HFFc6 (cell line): Measurements from ENCODE around the gene STIM1. TPM values are rescaled to one million over a fixed set of nuclear protein-coding genes. Genes with fewer than 3 reads are reported as not detected.

Experiments used
- DNase-seq: peaks from one replicate; pipeline ENCODE4 v3.0.0-alpha.2; 2018
- H3K27ac Mint-ChIP-seq: 2 replicates; pipeline ENCODE4 v1.8.0; 2020; ENCODE audit warnings: mild to moderate bottlenecking, mixed read lengths
- H3K27me3 Mint-ChIP-seq: 2 replicates; pipeline ENCODE4 v1.8.0; 2021; ENCODE audit warnings: mild to moderate bottlenecking, moderate library complexity, mixed read lengths; ENCODE audit not compliant: insufficient read depth
- H3K36me3 Mint-ChIP-seq: 2 replicates; pipeline ENCODE4 v1.8.0; 2021; ENCODE audit warnings: low read depth, mixed read lengths
- H3K4me1 Mint-ChIP-seq: 2 replicates; pipeline ENCODE4 v1.8.0; 2020; ENCODE audit warnings: low read depth, mixed read lengths
- H3K4me3 Mint-ChIP-seq: 2 replicates; pipeline ENCODE4 v1.8.0; 2020; ENCODE audit warnings: mild to moderate bottlenecking, moderate library complexity, mixed read lengths
- H3K9me3 Mint-ChIP-seq: 2 replicates; pipeline ENCODE4 v1.8.0; 2020; ENCODE audit warnings: mild to moderate bottlenecking, mixed read lengths
- total RNA-seq, 6 experiments: library from RNA; stranded (reverse); fragmentation: NEBNext Ultra II Directional; extraction: Animal tissue kit (Norgen Biotek cat#: 25700); gene quantifications; 2 replicates in 1 of 6; 3 replicates in 5 of 6; pipeline ENCODE4 v1.2.3, GENCODE V29; 2021
- TF ChIP-seq, protein P1 (sequence below): fragments of 200-600 bp; sonication (generic); IDR thresholded peaks from 2 replicates; pipeline ENCODE4 v1.5.0; 2021; ENCODE audit warnings: antibody characterized with exemption, mild to moderate bottlenecking

Gene STIM1
- total RNA-seq, 6 experiments from 2014 or later = 27.6 to 33.1 (median 30.7) TPM

DNA sequence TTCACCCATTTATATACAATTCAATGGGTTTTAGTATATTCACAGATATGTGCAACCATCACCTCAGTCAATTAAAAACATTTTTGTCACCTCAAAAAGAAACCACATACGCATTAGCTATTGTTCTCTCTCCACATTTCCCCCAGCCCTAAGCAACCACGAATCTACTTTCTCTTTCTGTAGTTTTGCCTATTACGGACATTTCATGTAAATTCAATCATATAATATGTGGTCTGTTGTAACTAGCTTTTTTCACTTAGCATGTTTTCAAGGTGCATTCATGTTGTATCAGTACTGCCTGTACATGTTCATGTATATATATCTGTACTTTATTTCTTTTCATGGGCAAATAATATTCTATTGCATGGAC lies 134.4 kb downstream of the STIM1 start:
- H3K4me3 Mint-ChIP-seq = no peak overlapping the region; the same call in 1 of the 2 replicates
- H3K36me3 Mint-ChIP-seq = peaks cover 22% of the 10 kb centered on the region
- DNase-seq = no peak
- no peak overlapping the region for H3K27ac Mint-ChIP-seq
- TF ChIP-seq, protein P1, sequence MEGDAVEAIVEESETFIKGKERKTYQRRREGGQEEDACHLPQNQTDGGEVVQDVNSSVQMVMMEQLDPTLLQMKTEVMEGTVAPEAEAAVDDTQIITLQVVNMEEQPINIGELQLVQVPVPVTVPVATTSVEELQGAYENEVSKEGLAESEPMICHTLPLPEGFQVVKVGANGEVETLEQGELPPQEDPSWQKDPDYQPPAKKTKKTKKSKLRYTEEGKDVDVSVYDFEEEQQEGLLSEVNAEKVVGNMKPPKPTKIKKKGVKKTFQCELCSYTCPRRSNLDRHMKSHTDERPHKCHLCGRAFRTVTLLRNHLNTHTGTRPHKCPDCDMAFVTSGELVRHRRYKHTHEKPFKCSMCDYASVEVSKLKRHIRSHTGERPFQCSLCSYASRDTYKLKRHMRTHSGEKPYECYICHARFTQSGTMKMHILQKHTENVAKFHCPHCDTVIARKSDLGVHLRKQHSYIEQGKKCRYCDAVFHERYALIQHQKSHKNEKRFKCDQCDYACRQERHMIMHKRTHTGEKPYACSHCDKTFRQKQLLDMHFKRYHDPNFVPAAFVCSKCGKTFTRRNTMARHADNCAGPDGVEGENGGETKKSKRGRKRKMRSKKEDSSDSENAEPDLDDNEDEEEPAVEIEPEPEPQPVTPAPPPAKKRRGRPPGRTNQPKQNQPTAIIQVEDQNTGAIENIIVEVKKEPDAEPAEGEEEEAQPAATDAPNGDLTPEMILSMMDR = no peak
- H3K4me1 Mint-ChIP-seq = peaks cover 16% of the 10 kb centered on the region
- H3K9me3 Mint-ChIP-seq = peaks cover 26% of the 10 kb centered on the region
- H3K27me3 Mint-ChIP-seq = peaks cover 3% of the 10 kb centered on the region; the same call in 1 of the 2 replicates

DNA sequence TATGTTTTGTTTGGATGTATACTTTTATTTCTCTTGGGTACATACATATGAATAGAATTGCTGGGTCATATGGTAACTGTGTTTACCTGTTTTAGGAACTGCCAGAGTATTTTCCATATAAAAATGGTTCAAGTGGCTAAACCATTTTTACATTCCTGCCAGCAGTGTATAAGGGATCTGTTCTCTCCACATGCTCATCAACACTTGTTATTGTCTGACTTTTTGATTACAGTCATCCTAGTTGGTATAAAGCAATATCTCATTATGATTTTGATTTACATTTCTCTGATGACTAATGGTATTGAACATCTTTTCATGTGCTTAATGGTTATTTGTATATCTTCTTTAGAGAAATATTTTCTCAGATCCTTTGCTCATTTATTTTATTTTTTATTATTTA lies 134.9 kb downstream of the STIM1 start:
- Mint-ChIP-seq H3K36me3 (peaks cover 27% of the 10 kb centered on the region), H3K4me3 (no peak overlapping the region), H3K4me1 (peaks cover 21% of the 10 kb centered on the region), H3K9me3 (peaks cover 31% of the 10 kb centered on the region), H3K27ac (no peak overlapping the region), H3K27me3 (peaks cover 3% of the 10 kb centered on the region; the same call in 1 of the 2 replicates)
- TF ChIP-seq, protein P1 = no peak
- no peak for DNase-seq

DNA sequence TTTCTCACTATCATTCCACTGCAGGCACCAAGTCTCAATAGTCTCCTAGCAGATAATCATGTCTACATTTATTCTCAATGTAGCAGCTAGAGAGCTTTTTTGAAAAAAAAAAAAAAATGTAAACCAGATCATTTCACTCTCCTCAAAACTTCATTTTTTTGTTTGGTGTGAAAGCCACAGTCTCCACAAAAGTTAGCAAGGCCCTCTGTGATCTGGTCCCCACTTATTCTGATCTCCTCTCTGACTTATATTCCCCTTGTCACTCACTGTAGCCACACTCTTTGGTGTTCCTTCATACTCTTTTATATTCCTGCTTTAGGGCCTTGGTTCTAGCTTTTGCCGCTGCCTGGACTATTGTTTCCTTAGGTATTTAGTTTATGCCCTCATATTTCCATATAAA lies 137.5 kb downstream of the STIM1 start:
- Mint-ChIP-seq H3K4me1 (peaks cover 46% of the 10 kb centered on the region), H3K27ac (no peak overlapping the region)

DNA sequence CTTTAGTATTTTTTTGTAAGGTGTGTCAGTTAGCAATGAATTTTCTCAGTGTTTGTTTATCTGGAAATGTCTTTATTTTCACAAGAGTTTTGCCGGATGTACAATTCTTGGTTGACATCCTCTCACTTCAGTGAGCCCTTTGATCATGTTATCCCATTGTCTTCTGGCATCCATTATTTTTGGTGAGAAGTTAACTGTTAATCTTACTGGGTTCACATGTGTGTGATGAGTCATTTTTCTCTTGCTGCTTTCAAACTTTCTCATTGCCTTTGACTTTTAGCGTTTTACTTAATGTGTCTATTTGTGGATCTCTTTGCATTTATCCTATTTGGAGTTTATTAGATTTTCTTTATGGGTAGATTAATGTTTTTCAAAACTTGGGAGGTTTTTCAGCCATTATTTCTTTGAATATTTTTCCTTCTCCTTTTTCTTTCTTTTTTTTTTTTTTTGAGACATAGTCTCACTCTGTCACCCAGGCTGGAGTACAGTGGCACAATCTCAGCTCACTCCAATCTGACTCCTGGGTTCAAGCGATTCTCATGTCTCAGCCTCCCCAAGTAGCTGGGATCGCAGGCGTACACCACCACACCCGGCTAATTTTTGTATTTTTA lies 138.7 kb downstream of the STIM1 start:
- TF ChIP-seq, protein P1 = no peak
- peak; percentile 25 for DNase-seq
- peaks cover 3% of the 10 kb centered on the region; the same call in 1 of the 2 replicates for H3K27me3 Mint-ChIP-seq
- H3K9me3 Mint-ChIP-seq = peaks cover 38% of the 10 kb centered on the region
- no peak overlapping the region; the same call in 1 of the 2 replicates for H3K27ac Mint-ChIP-seq
- no peak overlapping the region for H3K4me3 Mint-ChIP-seq
- H3K36me3 Mint-ChIP-seq = peaks cover 29% of the 10 kb centered on the region
- H3K4me1 Mint-ChIP-seq = peaks cover 45% of the 10 kb centered on the region

More for the DNA sequence above, 137.5 kb downstream of the STIM1 start:
- TF ChIP-seq, protein P1 = no peak
- H3K4me3 Mint-ChIP-seq = no peak overlapping the region
- H3K36me3 Mint-ChIP-seq = peaks cover 27% of the 10 kb centered on the region
- no peak for DNase-seq
- peaks cover 3% of the 10 kb centered on the region; the same call in 1 of the 2 replicates for H3K27me3 Mint-ChIP-seq
- peaks cover 35% of the 10 kb centered on the region for H3K9me3 Mint-ChIP-seq

DNA sequence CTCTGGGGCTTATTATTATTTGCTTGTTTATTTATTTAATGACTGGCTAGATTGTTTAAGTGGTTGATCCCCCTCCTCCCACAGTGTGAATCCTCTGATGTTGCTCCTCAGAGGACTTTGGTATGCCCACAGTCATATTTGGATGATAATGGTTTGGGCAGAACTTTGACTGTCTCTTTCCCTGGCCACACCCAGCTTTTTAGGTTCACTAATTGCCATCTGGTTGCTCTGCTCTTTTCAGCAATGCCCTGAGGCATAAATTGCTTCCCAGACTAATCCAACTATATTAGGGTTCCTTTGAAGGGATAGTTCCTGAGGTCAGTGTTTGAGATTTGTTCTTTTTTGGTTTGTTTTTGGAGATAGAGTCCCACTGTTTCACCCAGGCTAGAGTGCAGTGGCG lies 139.8 kb downstream of the STIM1 start:
- H3K27ac Mint-ChIP-seq = peak overlapping the region; percentile 79; the same call in 1 of the 2 replicates
- H3K4me1 Mint-ChIP-seq = peaks cover 43% of the 10 kb centered on the region
- H3K4me3 Mint-ChIP-seq = no peak overlapping the region
- peaks cover 43% of the 10 kb centered on the region for H3K9me3 Mint-ChIP-seq
- DNase-seq = peak; percentile 56
- peaks cover 33% of the 10 kb centered on the region for H3K36me3 Mint-ChIP-seq
- H3K27me3 Mint-ChIP-seq = peaks cover 3% of the 10 kb centered on the region
- TF ChIP-seq, protein P1 = no peak
